ENCODE results near the gene CACNB1.
A peak's percentile ranks its signal among the peaks of the same experiment; 100 is the strongest.

Gene CACNB1

GRCh38 chr17:39200070-39200879, 2.8 kb upstream of the CACNB1 start, which contains the start of gene RPL19:
RPL19 (plus strand) TSS chr17:39200283; CDS start chr17:39200345, 62 bp downstream.
- no peak for DNase-seq

DNA sequence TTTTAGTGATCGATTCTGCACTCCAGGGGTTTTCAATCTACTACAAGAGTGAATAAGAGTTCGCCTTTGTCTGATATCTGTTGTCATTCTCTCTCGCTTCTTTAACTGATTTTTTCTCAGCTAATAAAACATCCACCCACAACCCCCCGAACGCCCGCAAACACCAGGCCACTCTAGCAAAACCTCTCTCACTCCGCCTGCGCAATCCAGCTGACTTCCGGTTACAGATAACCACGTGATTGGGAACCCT, 2.3 kb upstream of the CACNB1 start:
- peak; percentile 97 for DNase-seq

GRCh38 chr17:39198186-39198566, 707 bp upstream of the CACNB1 start:
- no peak for DNase-seq

GRCh38 chr17:39196808-39197291, 619 bp downstream of the CACNB1 start:
- peak; percentile 10 for DNase-seq

DNA sequence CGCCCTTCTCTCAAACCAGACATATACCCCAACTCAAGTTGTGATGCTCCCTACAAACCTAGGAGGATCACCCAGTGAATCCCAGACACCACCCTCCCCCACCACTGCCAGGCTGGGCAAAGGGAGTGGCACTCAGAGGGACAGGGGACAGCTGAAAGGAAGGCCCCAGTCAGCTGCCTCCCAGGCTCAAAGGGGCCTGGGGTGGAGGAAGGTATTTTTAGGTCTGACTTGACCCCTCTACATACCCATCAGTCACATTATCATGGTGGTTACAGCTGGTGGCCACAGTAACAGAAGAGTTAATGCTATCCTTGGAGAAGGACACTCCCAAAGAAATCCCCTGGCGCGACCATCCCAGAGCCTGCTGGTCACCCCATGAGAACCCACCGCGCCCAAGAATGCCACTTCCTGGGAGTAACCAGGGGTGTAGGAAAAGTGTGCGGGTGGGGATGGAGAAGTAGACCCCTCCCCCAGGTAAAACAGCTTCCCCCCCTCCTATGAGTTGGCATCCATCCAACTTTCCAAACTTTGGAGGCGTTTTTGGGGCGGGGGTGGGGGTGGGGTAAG, 1.1 kb downstream of the CACNB1 start:
- DNase-seq, result no peak

DNA sequence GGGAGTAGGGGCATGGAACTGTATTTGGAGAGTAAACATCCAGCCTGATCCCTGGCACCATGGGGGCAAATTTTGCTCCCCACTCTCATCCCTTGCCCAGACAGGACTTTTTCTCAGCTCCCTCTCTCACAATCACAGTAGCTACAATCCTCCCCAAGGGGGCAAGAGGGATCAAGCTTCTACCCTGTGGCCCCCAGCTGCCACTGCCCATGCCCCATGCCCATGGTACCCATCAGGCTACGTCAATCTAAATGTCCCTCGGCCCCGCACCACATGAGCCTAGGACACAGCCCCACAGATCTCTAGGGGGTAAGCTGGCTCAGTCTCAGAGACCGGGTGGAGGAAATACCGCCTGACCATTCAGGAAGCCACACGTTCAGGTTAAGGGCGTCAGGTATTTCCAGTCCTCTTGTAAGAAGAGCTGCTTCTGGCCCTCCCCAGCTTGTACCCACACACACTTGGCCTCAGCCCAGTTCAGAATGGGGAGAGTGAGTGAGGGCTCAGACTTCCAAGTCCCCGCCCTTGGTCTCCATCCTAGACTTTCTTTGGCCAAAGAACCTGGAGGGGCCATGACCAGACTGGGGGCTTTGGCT, 1.8 kb downstream of the CACNB1 start:
- no peak for DNase-seq

- DNase-seq, result no peak
Observed at GRCh38 chr17:39194985-39195524, 2.4 kb downstream of the CACNB1 start.

GRCh38 chr17:39194089-39194984, 3.1 kb downstream of the CACNB1 start:
- DNase-seq, result no peak

DNA sequence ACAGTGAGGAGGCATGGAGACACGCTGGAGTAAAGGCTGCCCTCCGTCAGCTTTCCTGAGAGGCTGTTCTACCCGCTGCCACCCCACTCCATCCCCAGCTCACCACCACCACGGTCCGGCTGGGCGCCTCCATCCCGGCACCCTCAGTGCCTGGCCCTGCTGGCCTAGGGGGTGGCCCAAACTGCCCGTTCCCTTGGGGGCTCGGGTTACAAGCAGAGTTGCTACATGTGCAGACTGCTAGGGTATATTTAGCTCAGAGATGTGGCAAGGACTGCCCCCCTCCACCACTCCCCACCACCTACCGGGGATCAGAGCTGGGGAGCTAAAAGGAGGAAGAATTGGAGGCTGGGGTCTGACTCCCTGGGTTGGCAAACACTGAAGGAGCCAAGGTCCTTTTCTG, 4.1 kb downstream of the CACNB1 start:
- DNase-seq, result no peak

- no peak for DNase-seq
Observed at GRCh38 chr17:39192901-39193300, 4.6 kb downstream of the CACNB1 start.

DNA sequence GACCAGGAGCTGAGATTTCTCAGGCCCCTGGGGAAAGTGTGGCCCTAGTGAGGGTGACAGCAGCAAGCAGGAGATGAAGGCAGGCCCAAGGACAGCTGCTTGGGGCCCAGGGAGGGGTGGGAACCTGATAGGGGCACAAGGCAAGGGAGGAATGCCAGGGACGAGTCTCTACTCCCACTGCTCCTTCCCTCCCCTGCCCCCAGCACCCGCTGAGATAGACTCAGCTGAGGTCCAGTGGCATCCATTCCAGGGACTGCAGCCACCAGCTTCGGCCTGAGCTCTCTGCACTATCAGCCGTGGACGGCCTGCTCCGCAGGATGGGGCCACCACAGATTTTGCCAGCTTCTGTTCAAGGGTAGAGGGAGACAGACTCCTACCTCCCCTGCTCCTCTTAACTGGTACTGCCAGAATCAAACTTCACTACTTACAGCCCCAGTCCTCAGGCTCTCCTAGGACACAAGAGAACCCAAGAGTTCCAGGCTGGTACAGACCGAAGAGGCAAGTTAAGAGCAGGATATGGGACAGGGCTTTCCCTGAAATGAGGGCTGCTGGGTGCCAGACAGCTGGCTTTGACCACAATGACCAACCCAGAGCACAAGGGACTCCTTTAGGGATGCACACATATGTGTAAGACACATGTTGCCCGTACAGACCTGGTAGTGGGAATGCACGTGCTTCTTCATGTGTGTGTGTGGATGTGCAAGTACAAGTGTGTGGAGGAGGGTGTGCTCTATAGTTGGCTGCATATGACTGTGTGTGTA, 5.5 kb downstream of the CACNB1 start:
- DNase-seq, result no peak

DNA sequence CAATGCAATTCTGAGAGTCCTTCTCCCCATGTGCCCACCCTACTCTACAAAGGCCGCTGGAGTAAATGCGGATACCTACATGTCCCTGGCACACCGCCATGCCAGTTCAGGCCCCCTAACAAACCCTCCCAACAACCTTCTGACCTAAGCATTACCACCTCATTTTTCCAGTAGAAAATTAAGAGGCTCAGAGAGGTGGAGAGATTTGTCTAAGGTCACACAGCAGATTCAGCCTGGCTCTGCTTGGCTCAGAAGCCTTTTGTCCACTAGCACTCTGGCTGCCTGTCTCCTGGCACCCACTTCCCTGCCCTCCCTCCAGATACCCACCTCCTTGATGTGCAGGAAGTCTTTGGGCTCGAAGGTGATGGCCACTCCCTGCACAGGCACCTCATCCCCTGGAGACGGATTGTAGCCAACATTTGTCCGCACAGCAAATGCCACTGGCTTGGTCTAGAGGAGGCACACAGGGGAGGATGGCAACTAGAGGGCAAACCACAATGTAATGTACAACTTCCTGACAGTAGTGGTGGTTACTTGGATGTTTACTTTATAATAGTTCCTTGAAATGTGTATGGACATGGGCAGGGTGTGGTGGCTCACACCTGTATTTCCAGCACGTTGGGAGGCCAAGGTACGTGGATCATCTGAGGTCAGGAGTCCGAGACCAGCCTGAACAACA, 10.2 kb downstream of the CACNB1 start:
- DNase-seq, result no peak

- DNase-seq, result peak; percentile 7
Observed at GRCh38 chr17:39186481-39187002, 10.9 kb downstream of the CACNB1 start.

GRCh38 chr17:39183720-39184119, 13.7 kb downstream of the CACNB1 start:
- DNase-seq, result no peak

GRCh38 chr17:39183045-39183444, 14.4 kb downstream of the CACNB1 start:
- DNase-seq, result no peak

GRCh38 chr17:39181303-39181702, 16.2 kb downstream of the CACNB1 start:
- DNase-seq, result no peak

- no peak for DNase-seq
Observed at GRCh38 chr17:39178536-39178935, 18.9 kb downstream of the CACNB1 start.

DNA sequence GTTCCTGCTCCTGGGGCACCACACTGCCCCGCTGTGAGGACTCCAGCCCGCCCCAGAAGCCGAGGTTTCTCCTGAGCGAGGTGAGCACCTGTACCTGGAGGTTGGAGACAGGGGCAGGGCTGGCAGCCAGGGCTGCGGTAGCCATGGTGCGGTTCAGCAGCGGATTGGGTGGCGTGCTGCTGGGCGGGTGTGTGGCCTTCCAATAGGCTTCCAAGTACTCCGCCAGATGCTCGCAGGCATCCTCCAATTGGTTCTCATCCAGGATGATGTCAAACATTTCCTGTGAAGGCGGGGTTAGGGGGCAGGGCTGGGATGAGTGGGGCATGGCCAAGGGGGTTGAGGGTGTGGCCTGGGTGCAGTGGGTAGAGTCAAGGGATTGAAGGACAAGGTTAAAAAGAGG, 20.2 kb downstream of the CACNB1 start:
- DNase-seq, result no peak

DNA sequence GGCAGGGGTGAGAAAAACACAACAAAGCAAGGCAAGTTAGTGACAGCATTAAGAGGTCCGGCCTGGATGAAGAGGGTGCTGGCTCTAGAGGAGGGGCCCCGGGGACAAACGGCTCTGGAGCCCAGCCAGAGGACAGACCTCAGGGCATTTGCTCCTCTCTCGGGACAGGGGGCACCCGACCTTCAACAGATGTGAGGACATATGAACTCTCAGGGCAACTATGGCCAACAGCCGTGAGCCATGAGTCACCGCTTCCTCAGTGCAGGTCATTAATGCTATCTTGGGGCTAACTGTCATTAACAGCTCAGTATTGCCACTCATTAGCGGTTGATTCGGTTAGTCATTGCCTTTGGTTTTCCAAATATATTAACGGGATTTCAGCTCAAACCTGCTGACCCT, 21.8 kb downstream of the CACNB1 start:
- DNase-seq, result no peak

GRCh38 chr17:39174920-39175694, 22.4 kb downstream of the CACNB1 start:
- peak; percentile 44 for DNase-seq

Data from NCI-H1092 treated with DMSO at 0.1 percent for 48 hours (cell line).